GM21529 (cell line): ENCODE measurements around the gene PABPN1.

Experiments
- ATAC-seq: cut with Tn5 transposase; IDR thresholded peaks from one replicate; pipeline ENCODE4 v1.9.1; 2021; ENCODE audit not compliant: unreplicated experiment

Gene PABPN1

DNA sequence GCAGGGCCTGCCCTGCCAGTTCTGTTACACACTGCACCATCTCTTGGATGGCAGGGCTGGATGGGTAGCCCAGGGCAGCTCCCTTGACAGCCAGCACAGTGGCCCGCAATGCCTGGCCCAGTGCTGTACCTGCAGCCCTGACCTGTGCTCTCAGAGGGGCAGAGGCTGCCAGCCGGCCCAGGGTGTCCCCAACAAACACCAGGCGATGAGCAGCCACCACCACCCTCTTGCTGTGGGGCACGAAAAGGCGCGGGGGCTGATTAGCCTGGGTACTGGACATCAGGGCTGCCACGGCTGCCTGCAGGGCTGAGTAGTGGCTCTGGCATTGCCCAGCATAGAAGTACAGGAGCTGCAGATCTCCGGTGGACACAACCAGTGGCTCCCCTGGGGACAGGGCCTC, 36.0 kb downstream of the PABPN1 start:
- no peak for ATAC-seq

DNA sequence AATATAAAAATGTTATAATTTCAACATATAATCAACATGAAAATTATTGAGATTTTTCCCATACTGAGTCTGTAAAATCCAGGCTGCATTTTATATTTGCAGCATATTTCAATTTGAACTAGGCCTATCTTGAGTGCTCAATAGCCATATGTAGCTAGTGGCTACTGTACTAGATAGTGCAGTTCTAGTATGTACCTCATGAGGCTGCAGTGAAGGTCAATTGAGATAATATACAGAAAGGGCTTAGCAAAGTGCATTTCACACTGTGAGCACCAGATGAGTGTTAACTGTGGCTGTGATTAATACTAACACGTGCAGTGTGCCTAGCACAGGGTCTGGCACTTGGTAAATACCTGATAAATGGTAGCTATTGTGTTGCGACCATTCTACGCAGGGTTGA, 36.8 kb downstream of the PABPN1 start:
- ATAC-seq, result no peak

DNA sequence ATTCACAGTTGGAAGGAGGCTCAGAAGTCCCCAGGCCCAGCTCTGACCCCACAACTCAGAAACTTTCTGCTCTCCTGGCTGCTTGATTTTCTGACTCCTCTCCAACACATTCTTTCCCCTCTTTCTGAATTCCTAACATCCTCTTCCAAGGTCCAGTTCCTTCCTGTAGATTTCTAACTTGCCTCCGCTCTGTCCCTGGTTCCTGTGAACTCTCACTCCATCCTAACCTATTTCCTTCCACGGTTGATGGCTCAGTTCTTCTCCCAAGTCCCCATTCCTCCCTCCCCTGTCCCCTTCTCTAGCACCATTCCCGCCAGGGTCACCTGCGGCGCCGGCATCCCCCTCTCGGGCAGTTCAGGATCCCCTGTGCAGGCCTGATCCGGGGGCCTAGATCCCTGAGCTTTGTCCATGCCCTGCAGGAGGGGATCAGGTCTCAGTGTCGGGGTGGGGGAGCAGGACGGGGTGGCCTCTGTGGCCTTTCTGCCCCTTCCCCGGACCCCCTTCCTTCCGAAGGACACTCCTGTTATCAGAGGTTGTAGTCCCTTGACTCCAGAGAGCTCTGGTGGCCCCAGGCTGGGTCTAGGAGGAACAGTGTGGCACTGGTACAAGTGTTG, 37.4 kb downstream of the PABPN1 start:
- ATAC-seq, result no peak

- no peak for ATAC-seq
Measured at GRCh38 chr14:23359167-23359626, 37.9 kb downstream of the PABPN1 start.

GRCh38 chr14:23359722-23360447, 38.6 kb downstream of the PABPN1 start:
- no peak for ATAC-seq

DNA sequence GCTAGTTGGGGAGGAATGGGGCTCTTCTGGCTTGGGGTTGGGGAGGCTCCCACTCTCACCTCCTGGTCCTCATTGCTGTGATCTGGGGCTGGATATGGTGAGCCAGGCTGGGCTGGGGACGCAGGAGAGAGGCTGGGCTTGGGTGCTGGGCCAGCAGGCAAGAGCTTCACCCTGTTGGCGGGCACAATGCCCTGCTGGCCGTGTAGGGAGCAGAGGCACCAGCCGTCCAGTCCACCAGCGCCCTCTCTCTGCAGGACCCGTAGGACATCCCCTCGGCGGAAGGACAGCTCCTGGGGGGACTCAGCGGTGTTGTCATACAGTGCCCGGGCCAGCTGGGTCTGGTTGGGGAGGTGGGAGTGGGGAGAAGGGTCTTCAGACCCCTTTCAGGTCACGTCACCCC, 39.2 kb downstream of the PABPN1 start:
- no peak for ATAC-seq

DNA sequence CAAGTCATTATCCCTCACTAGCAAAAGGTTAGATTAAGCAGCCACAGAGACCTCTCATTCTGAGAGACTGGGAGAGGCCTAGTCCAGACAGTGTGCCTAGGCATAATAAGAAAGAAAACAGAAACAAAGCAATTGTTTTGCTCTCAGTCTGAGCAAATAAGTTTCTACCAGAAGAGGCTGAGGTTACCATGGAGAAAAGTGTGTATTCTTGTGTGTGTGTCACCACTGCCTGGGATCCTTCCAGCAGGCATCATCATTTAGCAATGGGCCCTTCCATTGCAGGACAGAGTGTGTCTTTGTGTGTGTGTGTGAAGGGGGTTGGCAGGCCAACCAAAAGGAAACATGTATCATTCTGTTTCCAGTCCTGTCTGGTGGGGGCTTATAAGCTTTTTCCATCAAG, 40.1 kb downstream of the PABPN1 start:
- ATAC-seq, result no peak

GRCh38 chr14:23361763-23362162, 40.5 kb downstream of the PABPN1 start:
- ATAC-seq, result no peak

- ATAC-seq, result no peak
Measured at GRCh38 chr14:23362200-23362599, 40.9 kb downstream of the PABPN1 start.

GRCh38 chr14:23364164-23365035, 43.1 kb downstream of the PABPN1 start:
- ATAC-seq, result no peak

DNA sequence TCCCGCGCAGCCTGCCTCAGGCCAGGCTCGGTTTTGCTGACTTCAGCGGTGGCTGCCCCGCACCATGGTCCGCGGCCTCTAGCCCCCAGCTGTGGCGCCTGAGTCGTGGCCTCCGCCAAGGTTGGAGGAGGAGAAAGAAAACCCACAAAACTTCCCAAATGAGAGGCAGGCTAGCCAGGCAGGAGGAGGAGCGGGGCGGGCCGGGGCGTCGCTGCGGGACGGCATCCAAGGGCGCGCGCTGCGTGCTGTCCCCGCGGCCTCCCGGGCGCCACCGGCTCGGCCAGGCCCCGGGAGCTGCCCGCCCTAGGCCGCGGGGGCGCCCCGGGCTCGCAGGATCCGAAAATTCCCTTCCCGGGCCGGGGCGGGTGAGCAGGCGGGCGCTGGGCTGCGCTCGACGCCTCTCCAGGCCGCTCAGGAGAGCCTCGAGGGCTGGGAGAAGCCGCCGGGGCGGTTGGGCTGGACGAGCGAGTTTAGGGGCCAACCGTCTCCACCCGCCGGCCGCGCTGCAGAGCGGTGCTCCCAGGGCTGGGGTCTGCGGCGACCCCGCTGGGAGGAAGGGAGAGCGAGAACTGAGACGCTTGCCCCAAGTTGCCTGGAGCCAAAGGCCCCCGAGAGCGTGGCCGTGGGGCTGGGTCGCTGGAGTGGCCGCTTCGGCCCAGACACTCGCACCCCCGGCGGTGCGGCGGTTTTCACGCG, 43.9 kb downstream of the PABPN1 start, which contains the start of gene EFS:
Gene EFS, minus strand, starts transcription at position 137 of the 696 bp plus-strand sequence. CDS start 147 bp downstream, outside the sequence.
- ATAC-seq, result no peak

DNA sequence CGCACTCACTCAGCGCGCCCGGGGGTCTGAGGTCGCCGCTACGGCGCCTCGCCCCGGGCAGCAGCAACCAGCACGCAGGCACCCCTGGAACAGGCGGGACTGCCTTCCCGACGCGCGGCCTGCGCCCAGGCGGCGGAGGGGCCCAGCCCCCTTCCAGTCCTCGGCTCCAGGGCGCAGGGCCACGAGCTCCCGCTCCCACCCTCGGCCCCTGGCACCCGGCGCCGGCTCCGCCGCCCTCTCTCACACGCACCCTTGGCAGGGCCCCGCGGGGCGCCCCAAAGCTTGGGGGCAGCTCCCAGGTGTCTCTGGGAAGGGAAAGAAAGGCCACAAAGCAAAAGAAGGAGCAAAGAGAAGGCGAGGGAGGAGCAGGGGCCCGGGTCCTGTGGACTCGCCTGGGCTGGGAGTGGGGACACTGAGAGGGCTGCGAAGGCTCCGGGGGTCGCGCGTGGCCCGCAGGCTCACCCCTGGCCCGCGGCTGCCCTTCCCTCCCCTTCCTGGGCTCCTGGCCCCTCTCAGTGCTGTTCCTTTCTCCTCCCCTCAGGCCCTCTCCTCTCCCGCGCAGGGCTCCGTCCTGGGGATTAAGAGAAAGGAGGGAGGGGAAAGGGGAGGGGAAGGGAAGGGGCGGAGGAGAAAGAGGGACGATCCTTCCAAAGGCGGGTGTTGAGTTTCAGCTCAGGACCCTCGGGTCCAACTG, 44.6 kb downstream of the PABPN1 start:
- ATAC-seq, result no peak

GRCh38 chr14:23366426-23366921, 45.2 kb downstream of the PABPN1 start:
- no peak for ATAC-seq

DNA sequence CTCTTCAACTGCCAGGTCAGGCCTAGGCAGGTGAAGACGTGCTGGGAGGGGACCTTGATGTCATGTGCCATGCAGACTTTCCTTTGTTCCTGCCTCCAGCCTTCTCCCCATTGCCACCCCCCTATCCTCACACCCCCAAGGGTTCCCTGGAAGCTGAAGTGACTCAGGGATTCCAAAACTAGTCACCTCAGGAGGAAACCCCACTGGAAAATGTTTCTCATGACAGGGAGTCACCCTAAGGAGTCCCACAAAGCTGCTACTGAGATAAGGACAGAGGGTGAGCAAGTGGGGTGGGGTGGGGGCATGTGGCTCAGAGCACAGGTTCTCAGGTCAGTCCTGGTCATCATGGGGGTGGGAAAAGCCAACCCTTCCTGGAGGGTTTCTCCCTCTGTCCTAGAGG, 49.0 kb downstream of the PABPN1 start:
- no peak for ATAC-seq

DNA sequence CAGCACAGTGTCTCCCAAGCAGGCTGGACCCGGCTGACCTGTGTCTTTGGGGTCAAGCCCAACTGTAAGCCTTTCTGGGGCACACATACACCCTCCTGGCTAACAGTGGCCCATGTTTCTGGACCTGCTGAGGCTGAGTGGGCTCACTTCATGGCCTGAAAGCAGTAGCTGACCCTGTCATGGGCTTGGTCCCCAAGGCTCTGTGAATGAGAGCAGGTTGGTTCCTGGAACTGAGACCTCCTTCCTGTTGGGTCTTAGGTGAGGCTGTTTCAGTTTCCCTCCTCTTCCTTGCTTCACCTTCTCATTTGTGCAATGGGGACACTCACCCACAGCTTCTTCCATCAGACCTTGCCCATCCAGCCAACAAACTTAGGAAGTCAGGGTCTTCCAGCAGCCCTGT, 50.6 kb downstream of the PABPN1 start:
- no peak for ATAC-seq

GRCh38 chr14:23372509-23372908, 51.3 kb downstream of the PABPN1 start, which contains the start of gene IL25:
IL25 (plus strand) TSS chr14:23372809.
- no peak for ATAC-seq

GRCh38 chr14:23373041-23373440, 51.8 kb downstream of the PABPN1 start:
- no peak for ATAC-seq
